ENCODE data around the gene ABHD6.

DNA sequence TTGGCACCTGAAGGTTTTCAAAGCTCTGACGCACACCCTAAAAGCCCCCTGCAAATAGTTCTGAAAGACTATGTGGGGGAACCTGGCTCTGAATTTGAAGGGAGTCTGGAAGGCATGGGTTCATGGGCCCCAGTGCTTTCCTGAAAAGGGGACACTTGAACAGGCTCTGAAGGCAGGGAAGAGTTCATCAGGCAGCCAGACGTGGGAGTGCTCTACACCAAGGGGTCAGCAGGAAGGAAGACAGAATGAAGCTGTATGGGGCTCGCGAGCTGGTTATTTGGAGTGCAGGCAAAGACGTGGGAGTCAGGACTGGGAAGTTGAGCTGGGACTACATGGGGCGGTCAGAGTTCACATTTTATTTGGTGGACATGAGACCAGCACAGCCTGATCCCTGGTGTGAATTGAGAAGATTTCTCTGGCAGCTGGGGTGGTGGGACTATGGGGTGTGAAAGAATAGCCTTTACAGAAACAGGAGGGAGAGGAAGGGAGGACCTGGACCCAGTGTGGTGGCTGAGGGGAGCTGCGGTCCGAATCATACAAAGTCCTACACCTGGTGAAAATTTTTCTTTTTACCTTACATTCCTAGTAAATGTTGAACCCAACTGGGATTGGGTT lies 12.6 kb downstream of the ABHD6 start:
- TF ChIP-seq CTCF (conservative IDR thresholded peaks at IDR 0.05) (no peak), EZH2 (IDR thresholded peaks at IDR 0.05; ENCODE audit: low read depth) (no peak)
